H1 (cell line): ENCODE measurements around the gene PTCH1. TPM values are rescaled to one million over a fixed set of nuclear protein-coding genes. Genes with fewer than 3 reads are reported as not detected.

Experiments
- CTCF ChIA-PET: fragments of 300-600 bp; sonication (Branson Sonifier 250); formaldehyde crosslinking; loops from one replicate; lab custom pipeline; 2021; ENCODE audit not compliant: partially characterized antibody; lab: Charles Lee
- POLR2A ChIA-PET: fragments of 300-600 bp; sonication (Branson Sonifier 250); formaldehyde crosslinking; loops from one replicate; lab custom pipeline; 2021; ENCODE audit warnings: inconsistent platforms; ENCODE audit not compliant: partially characterized antibody; lab: Charles Lee
- DNase-seq, 2 experiments: peaks; one replicate each; pipeline versions ENCODE4 v3.0.0 to v3.0.0-alpha.2; 2010 to 2022; ENCODE audit warnings: low spot score in 2 of 2, low read depth in 1 of 2, mixed read lengths in 1 of 2
- FAIRE-seq: peaks from 2 replicates; lab custom pipeline; 2011; peaks lifted over from hg19 to GRCh38; lab: Jason Lieb, UNC
- H2AFZ ChIP-seq: 2 replicates; pipeline ENCODE4 v1.8.1; 2012; ENCODE audit warnings: low read length, inconsistent platforms
- H2AK5ac ChIP-seq: 2 replicates; pipeline ENCODE4 v1.6.1; 2013; ENCODE audit warnings: low read depth, low read length
- H2BK120ac ChIP-seq: replicated peaks from 2 replicates; pipeline ENCODE3; 2013; ENCODE audit warnings: low read depth, low read length, inconsistent platforms
- H2BK12ac ChIP-seq: 2 replicates; pipeline ENCODE4 v1.6.1; 2013; ENCODE audit warnings: low read depth, low read length
- H2BK15ac ChIP-seq: 2 replicates; pipeline ENCODE4 v1.6.1; 2013; ENCODE audit warnings: low read length
- H2BK20ac ChIP-seq: 2 replicates; pipeline ENCODE4 v1.6.1; 2013; ENCODE audit warnings: low read length
- H2BK5ac ChIP-seq: 2 replicates; pipeline ENCODE4 v1.6.1; 2013; ENCODE audit warnings: low read depth, low read length
- H3K14ac ChIP-seq: 2 replicates; pipeline ENCODE4 v1.6.1; 2013; ENCODE audit warnings: inconsistent platforms; ENCODE audit not compliant: insufficient read length
- H3K18ac ChIP-seq: 2 replicates; pipeline ENCODE4 v1.6.1; 2013; ENCODE audit warnings: low read length; ENCODE audit errors: extremely low read depth
- H3K23ac ChIP-seq: 2 replicates; pipeline ENCODE4 v1.6.1; 2013; ENCODE audit warnings: inconsistent platforms; ENCODE audit not compliant: insufficient read length
- H3K23me2 ChIP-seq: 2 replicates; pipeline ENCODE4 v1.6.1; 2013; ENCODE audit warnings: low read depth, low read length
- H3K27ac ChIP-seq: 2 replicates; pipeline ENCODE4 v1.6.1; 2011; ENCODE audit warnings: low read depth, low read length, inconsistent platforms
- H3K27me3 ChIP-seq, 4 experiments: replicated peaks in 1 of 4; 1 replicate in 1 of 4; 2 replicates in 3 of 4; pipeline versions ENCODE4 v1.6.1 to v1.8.1; 2011 to 2013; ENCODE audit warnings: low read length in 3 of 4, mild to moderate bottlenecking in 3 of 4, inconsistent platforms in 2 of 4, mixed read lengths in 2 of 4, moderate library complexity in 1 of 4; ENCODE audit not compliant: control insufficient read depth in 3 of 4, insufficient read depth in 3 of 4; ENCODE audit errors: extremely low read depth in 1 of 4
- H3K36me3 ChIP-seq, 4 experiments: 2 replicates each; pipeline versions ENCODE4 v1.6.1 to v1.8.1; 2011 to 2013; ENCODE audit warnings: mild to moderate bottlenecking in 4 of 4, low read length in 3 of 4, moderate library complexity in 2 of 4, control low read depth in 1 of 4, inconsistent platforms in 1 of 4; ENCODE audit not compliant: insufficient read depth in 4 of 4, control insufficient read depth in 2 of 4
- H3K4ac ChIP-seq: replicated peaks from 2 replicates; pipeline ENCODE3; 2013; ENCODE audit warnings: low read length, low read depth, mixed read lengths, inconsistent platforms; ENCODE audit not compliant: insufficient read length
- H3K4me1 ChIP-seq, 4 experiments: replicated peaks in 1 of 4; 1 replicate in 1 of 4; 2 replicates in 3 of 4; pipeline versions ENCODE4 v1.6.1 to v1.8.1; 2011 to 2013; ENCODE audit warnings: low read length in 3 of 4, inconsistent platforms in 2 of 4, mixed read lengths in 1 of 4; ENCODE audit not compliant: insufficient read depth in 4 of 4, control insufficient read depth in 3 of 4
- H3K4me2 ChIP-seq, 2 experiments: 2 replicates each; pipeline versions ENCODE4 v1.6.1 to v1.8.1; 2011 to 2013; ENCODE audit warnings: low read depth in 2 of 2, low read length in 2 of 2, control low read depth in 1 of 2, inconsistent platforms in 1 of 2, mild to moderate bottlenecking in 1 of 2; ENCODE audit not compliant: insufficient read depth in 1 of 2
- H3K4me3 ChIP-seq, 4 experiments: fragments of 200-600, 300-600 bp in 1 of 4; sonication (generic), shearing (Covaris generic), sonication (Bioruptor Twin) in 1 of 4; 2 replicates each; pipeline versions ENCODE4 v1.5.1 to v1.8.1; 2011 to 2016; ENCODE audit warnings: low read length in 4 of 4, low read depth in 3 of 4, control low read depth in 2 of 4, inconsistent platforms in 2 of 4, mild to moderate bottlenecking in 2 of 4, mixed read lengths in 1 of 4, moderate library complexity in 1 of 4; ENCODE audit not compliant: insufficient read depth in 2 of 4; ENCODE audit errors: extremely low read depth in 1 of 4
- H3K56ac ChIP-seq: replicated peaks from 2 replicates; pipeline ENCODE3; 2013; ENCODE audit warnings: low read depth, mild to moderate bottlenecking, mixed read lengths, low read length, inconsistent platforms; ENCODE audit not compliant: insufficient read length
- H3K79me1 ChIP-seq: 2 replicates; pipeline ENCODE4 v1.6.1; 2013; ENCODE audit warnings: low read depth, low read length, control low read depth
- H3K79me2 ChIP-seq, 2 experiments: 2 replicates each; pipeline versions ENCODE4 v1.6.1 to v1.8.1; 2012 to 2013; ENCODE audit warnings: low read length in 2 of 2, mild to moderate bottlenecking in 2 of 2, inconsistent platforms in 1 of 2; ENCODE audit not compliant: insufficient read depth in 2 of 2, control insufficient read depth in 1 of 2
- H3K9ac ChIP-seq, 4 experiments: replicated peaks in 1 of 4; 1 replicate in 1 of 4; 2 replicates in 3 of 4; pipeline versions ENCODE4 v1.6.1 to v1.8.1; 2011 to 2013; ENCODE audit warnings: low read depth in 3 of 4, low read length in 3 of 4, control low read depth in 2 of 4, mild to moderate bottlenecking in 2 of 4, moderate library complexity in 2 of 4, inconsistent platforms in 1 of 4; ENCODE audit errors: extremely low read depth in 1 of 4
- H3K9me3 ChIP-seq, 2 experiments: 2 replicates each; pipeline versions ENCODE4 v1.6.1 to v1.8.1; 2012 to 2013; ENCODE audit warnings: mild to moderate bottlenecking in 2 of 2, moderate library complexity in 2 of 2, control low read depth in 1 of 2, inconsistent platforms in 1 of 2, low read depth in 1 of 2, low read length in 1 of 2, mixed read lengths in 1 of 2; ENCODE audit not compliant: insufficient read depth in 2 of 2
- H4K20me1 ChIP-seq, 2 experiments: replicated peaks in 1 of 2; 2 replicates each; pipeline versions ENCODE3 to v1.8.1; 2011 to 2013; ENCODE audit warnings: inconsistent platforms in 2 of 2, low read length in 2 of 2, mild to moderate bottlenecking in 1 of 2; ENCODE audit not compliant: insufficient read depth in 2 of 2, control insufficient read depth in 1 of 2
- H4K5ac ChIP-seq: 2 replicates; pipeline ENCODE4 v1.6.1; 2013; ENCODE audit warnings: low read length, low read depth, mixed read lengths, inconsistent platforms; ENCODE audit not compliant: insufficient read length
- H4K8ac ChIP-seq: 2 replicates; pipeline ENCODE4 v1.8.0; 2013; ENCODE audit warnings: mild to moderate bottlenecking, moderate library complexity, low read length, inconsistent platforms; ENCODE audit not compliant: insufficient read depth; ENCODE audit errors: extremely low read depth
- H4K91ac ChIP-seq: replicated peaks from 2 replicates; pipeline ENCODE3; 2013; ENCODE audit warnings: low read length, mixed read lengths, inconsistent platforms; ENCODE audit not compliant: insufficient read length
- ASH2L ChIP-seq: fragments of 200-600, 300-600 bp; sonication (generic); IDR thresholded peaks from one replicate; pipeline ENCODE4 v1.7.1; 2017; ENCODE audit warnings: low read length
- BACH1 ChIP-seq: IDR thresholded peaks from 2 replicates; pipeline ENCODE4 v1.6.1; 2012; ENCODE audit warnings: low read length, improper control_type of control experiment
- FOSL1 ChIP-seq: IDR thresholded peaks from 2 replicates; pipeline ENCODE4 v1.6.1; 2011; ENCODE audit warnings: mild to moderate bottlenecking, low read depth, low read length, moderate library complexity; ENCODE audit not compliant: insufficient read depth
- GTF2F1 ChIP-seq: IDR thresholded peaks from 2 replicates; pipeline ENCODE4 v1.6.1; 2012; ENCODE audit warnings: low read depth, low read length, improper control_type of control experiment, borderline replicate concordance
- HDAC6 ChIP-seq: IDR thresholded peaks from one replicate; pipeline ENCODE4 v1.7.1; 2012; ENCODE audit warnings: low read depth, mild to moderate bottlenecking, inconsistent platforms, low read length, moderate library complexity
- RBBP5 ChIP-seq: IDR thresholded peaks from 2 replicates; pipeline ENCODE4 v1.7.1; 2012; ENCODE audit warnings: low read depth, mild to moderate bottlenecking, inconsistent platforms, low read length, moderate library complexity, borderline replicate concordance
- RFX5 ChIP-seq: IDR thresholded peaks from 2 replicates; pipeline ENCODE4 v1.6.1; 2011; ENCODE audit warnings: low read depth, low read length, improper control_type of control experiment, borderline replicate concordance
- WGBS, 2 experiments: shearing (Covaris generic) in 1 of 2; methylation state at CpG; one replicate each; pipeline versions ENCODE4 v1.1.6 to v1.1.7; 2013 to 2015; ENCODE audit warnings: low lambda C conversion rate in 2 of 2, mixed read lengths in 2 of 2, inconsistent platforms in 1 of 2, low coverage in 1 of 2, missing lambda C conversion rate in 1 of 2; ENCODE audit not compliant: insufficient replicate concordance in 2 of 2, insufficient coverage in 1 of 2, insufficient read length in 1 of 2; ENCODE audit errors: extremely low coverage in 1 of 2, missing lambda C conversion rate in 1 of 2; 5-methylcytosine and 5-hydroxymethylcytosine counted together
- polyA plus RNA-seq, 7 experiments: library from polyadenylated mRNA; depleted of rRNA in 3 of 7; stranded (reverse) in 5 of 7; unstranded in 2 of 7; fragments of >200 nt in 5 of 7; fragments of 200-250 nt in 2 of 7; gene quantifications; 1 replicate in 5 of 7; 2 replicates in 1 of 7; 4 replicates in 1 of 7; pipeline versions ENCODE4 v1.2.1 to v1.2.3, GENCODE V29; 2011 to 2013; ENCODE audit warnings: missing spikeins in 2 of 7, mixed read lengths in 2 of 7
- total RNA-seq: library from RNA; stranded (reverse); fragmentation: NEBNext Ultra II Directional; extraction: Animal tissue kit (Norgen Biotek cat#: 25700); gene quantifications from 2 replicates; pipeline ENCODE4 v1.2.1, GENCODE V29; 2021

Gene PTCH1
- total and polyA plus RNA-seq, 2 of the 8 experiments (the other 6 are each of a cell fraction or from before 2014, with no cell fraction given): 6.4 to 34.1 TPM

DNA sequence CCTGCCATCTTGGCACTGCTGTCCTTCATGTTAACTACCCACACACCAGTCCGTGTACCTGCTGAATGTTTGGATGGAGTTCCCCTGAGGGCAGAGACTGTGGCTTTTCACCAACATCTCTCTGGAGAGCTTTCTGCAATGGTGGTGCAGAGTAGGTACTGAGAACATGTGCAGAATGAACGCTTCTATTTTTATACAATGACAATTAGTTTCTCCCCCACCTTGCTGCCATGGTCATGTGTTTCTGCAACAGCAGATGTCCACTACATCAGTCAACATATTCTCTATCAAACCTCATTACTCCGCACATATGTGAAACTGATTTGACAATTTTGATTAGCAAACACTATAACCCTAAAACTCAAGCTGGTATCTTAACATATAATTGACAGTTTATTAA lies 14.5 kb downstream of the PTCH1 start:
- Histone ChIP-seq H4K20me1 (peaks cover 5 to 14% of the 10 kb centered on the region in 2 experiments), H3K79me1 (peaks cover 14% of the 10 kb centered on the region), H4K8ac (no peak overlapping the region), H3K4ac (no peak overlapping the region), H3K79me2 (peaks cover 7 to 73% of the 10 kb centered on the region in 2 experiments; a peak in 3 of 4 replicates), H3K23ac (no peak overlapping the region), H3K9ac (no peak overlapping the region), H3K36me3 (no peaks in the 10 kb centered on the region; a peak in 1 of 8 replicates), H3K56ac (no peak overlapping the region), H3K14ac (no peak overlapping the region), H2BK20ac (no peak overlapping the region), H3K18ac (no peak overlapping the region), H2BK120ac (no peak overlapping the region), H2BK5ac (no peak overlapping the region), H3K4me2 (no peak overlapping the region), H3K9me3 (no peaks in the 10 kb centered on the region), H4K5ac (no peak overlapping the region), H3K23me2 (peaks cover 13% of the 10 kb centered on the region; the same call in 1 of the 2 replicates), H4K91ac (no peak overlapping the region), H3K27ac (no peak overlapping the region), H2AFZ (no peak overlapping the region), H2AK5ac (no peak overlapping the region), H2BK12ac (no peak overlapping the region), H3K27me3 (no peaks in the 10 kb centered on the region), H3K4me1 (peaks cover 5 to 13% (median 8%) of the 10 kb centered on the region in 4 experiments), H3K4me3 (no peak overlapping the region), H2BK15ac (no peak overlapping the region)
- no peak for TF ChIP-seq ASH2L
- TF ChIP-seq GTF2F1: no peak
- TF ChIP-seq BACH1: no peak
- TF ChIP-seq HDAC6: no peak
- no peak for TF ChIP-seq RBBP5
- no peak for TF ChIP-seq FOSL1
- TF ChIP-seq RFX5: no peak
- ChIA-PET POLR2A (no interaction called here), CTCF (interaction anchor here (1.3 kb wide), 2 partner anchors 8 to 121 kb away, joined by 3 to 4 read pairs; no protein-coding TSS in a partner anchor)
- DNase-seq (no peak), FAIRE-seq (no peak)
- 87% methylated on average over 3 of the region's 3 CpGs; no CpG with 5 or more reads in 1 of the 2 experiments for WGBS, 2 experiments
